ENCODE data around the gene RARS2. TPM values are rescaled to one million over a fixed set of nuclear protein-coding genes. Genes with fewer than 3 reads are reported as not detected.

Gene RARS2
- total and polyA plus RNA-seq, 2 donors (not counting 1 experiment from before 2014, with no cell fraction given) = 33.9 to 43.8 TPM

DNA sequence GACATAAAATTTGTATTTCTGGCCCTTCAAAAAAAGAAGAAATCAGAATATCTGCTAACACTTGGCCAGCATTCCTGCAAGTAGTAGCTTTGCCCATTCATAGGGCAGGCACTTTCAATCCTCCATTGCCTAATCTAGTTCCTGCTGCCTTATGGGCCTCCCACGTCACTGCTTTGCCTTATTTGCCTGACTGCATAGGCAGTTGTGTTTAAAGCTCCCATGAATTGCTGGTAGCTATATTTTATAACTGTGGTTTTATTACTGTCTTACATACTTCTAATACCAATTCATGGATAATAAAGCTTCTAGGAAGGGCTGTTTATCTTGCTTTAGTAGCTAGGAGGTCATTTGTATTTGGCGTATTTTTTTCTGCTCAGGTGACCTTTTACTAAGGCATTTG is 124.7 kb downstream of the RARS2 start:
- H3K4me1 ChIP-seq (ENCODE audit: control insufficient read depth, extremely low read depth, insufficient read depth, low read length) = no peaks in the 10 kb centered on the region
- H3K4me2 ChIP-seq (ENCODE audit: extremely low read depth, insufficient read depth, low read length) = no peak overlapping the region
- no peak for TF ChIP-seq EZH2 (IDR thresholded peaks at IDR 0.05; ENCODE audit: low read length, missing control alignments)
- TF ChIP-seq, protein P1, sequence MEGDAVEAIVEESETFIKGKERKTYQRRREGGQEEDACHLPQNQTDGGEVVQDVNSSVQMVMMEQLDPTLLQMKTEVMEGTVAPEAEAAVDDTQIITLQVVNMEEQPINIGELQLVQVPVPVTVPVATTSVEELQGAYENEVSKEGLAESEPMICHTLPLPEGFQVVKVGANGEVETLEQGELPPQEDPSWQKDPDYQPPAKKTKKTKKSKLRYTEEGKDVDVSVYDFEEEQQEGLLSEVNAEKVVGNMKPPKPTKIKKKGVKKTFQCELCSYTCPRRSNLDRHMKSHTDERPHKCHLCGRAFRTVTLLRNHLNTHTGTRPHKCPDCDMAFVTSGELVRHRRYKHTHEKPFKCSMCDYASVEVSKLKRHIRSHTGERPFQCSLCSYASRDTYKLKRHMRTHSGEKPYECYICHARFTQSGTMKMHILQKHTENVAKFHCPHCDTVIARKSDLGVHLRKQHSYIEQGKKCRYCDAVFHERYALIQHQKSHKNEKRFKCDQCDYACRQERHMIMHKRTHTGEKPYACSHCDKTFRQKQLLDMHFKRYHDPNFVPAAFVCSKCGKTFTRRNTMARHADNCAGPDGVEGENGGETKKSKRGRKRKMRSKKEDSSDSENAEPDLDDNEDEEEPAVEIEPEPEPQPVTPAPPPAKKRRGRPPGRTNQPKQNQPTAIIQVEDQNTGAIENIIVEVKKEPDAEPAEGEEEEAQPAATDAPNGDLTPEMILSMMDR (conservative IDR thresholded peaks at IDR 0.05 in 1 of 2, IDR thresholded peaks at IDR 0.05 in 1 of 2; ENCODE audit: low read depth in 1 of 2, low read length in 2 of 2) = no peak
- H2AFZ ChIP-seq (ENCODE audit: low read length) = no peak overlapping the region
- H3K27ac ChIP-seq (ENCODE audit: insufficient read depth, low read length) = no peak overlapping the region
- no peaks in the 10 kb centered on the region for H3K79me2 ChIP-seq (ENCODE audit: control insufficient read depth, insufficient read depth, low read length)
- H3K36me3 ChIP-seq (ENCODE audit: control insufficient read depth, insufficient read depth, low read length) = no peaks in the 10 kb centered on the region
- no peaks in the 10 kb centered on the region for H4K20me1 ChIP-seq (ENCODE audit: control insufficient read depth, extremely low read depth, insufficient read depth, low read length)
- H3K4me3 ChIP-seq (replicated peaks in 1 of 4; ENCODE audit: control extremely low read depth in 1 of 4, insufficient read depth in 1 of 4, low read depth in 3 of 4, low read length in 4 of 4) = no peak overlapping the region
- no peak overlapping the region for H3K9ac ChIP-seq (ENCODE audit: insufficient read depth, low read length)
- no peaks in the 10 kb centered on the region for H3K27me3 ChIP-seq (ENCODE audit: control insufficient read depth, insufficient read depth, low read length)
- DNase-seq (ENCODE audit: low read depth in 2 of 2) = no peak
- H3K9me3 ChIP-seq (ENCODE audit: control insufficient read depth, insufficient read depth, low read depth, low read length) = no peaks in the 10 kb centered on the region

Other genes with a start within 250 kb of the RARS2 start
- 1.8 and 2.8 TPM in 2 replicates for gene C6orf163, start 245.2 kb downstream of the RARS2 start, total RNA-seq
- 0.18 and 0.33 TPM in 2 replicates for gene C6orf163, start 245.2 kb downstream of the RARS2 start, polyA plus RNA-seq
- under 0.01 and 0.26 TPM in 2 replicates for gene CFAP206, start 182.0 kb downstream of the RARS2 start, total RNA-seq
- 0.11 and 0.26 TPM in 2 replicates for gene CFAP206, start 182.0 kb downstream of the RARS2 start, polyA plus RNA-seq
- gene SLC35A1, start 117.0 kb downstream of the RARS2 start, total RNA-seq = 27.7 and 35.8 TPM in 2 replicates
- 22.4 and 27.6 TPM in 2 replicates for gene SLC35A1, start 117.0 kb downstream of the RARS2 start, polyA plus RNA-seq
- 17.2 and 23.8 TPM in 2 replicates for gene ORC3, start 148 bp upstream of the RARS2 start, total RNA-seq
- 37.9 and 40.4 TPM in 2 replicates for gene ORC3, start 148 bp upstream of the RARS2 start, polyA plus RNA-seq
- 20.0 and 33.7 TPM in 2 replicates for gene AKIRIN2, start 112.2 kb upstream of the RARS2 start, total RNA-seq
- 34.4 and 41.0 TPM in 2 replicates for gene AKIRIN2, start 112.2 kb upstream of the RARS2 start, polyA plus RNA-seq